EL (cell line): Measurements from ENCODE around the gene COL18A1.
A peak's percentile ranks its signal among the peaks of the same experiment; 100 is the strongest.

Source experiments
- DNase-seq: peaks from one replicate; pipeline ENCODE4 v3.0.0-alpha.2; 2016

The COL18A1 gene

GRCh38 chr21:45457161-45457831 is 52.3 kb downstream of the COL18A1 start:
- DNase-seq, result no peak

DNA sequence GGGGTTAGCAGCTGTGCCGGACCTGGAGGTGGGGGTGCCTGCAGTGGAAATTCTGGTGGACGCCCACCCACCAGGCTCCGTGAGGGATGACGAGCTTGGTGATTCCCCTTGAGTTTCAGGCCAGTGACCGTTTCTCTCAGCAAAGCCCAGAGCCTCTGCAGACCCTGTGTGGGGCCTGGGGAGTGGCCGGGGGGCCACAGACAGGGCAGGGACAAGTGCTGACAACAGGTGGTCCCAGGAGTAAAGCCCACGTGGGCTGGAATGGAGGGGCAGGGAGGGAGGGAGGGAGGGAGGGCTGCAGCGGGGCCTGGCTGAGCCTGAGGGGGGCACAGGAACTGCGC is 52.8 kb downstream of the COL18A1 start:
- no peak for DNase-seq

- DNase-seq, result no peak
Observed at GRCh38 chr21:45458281-45459170, 53.6 kb downstream of the COL18A1 start.

DNA sequence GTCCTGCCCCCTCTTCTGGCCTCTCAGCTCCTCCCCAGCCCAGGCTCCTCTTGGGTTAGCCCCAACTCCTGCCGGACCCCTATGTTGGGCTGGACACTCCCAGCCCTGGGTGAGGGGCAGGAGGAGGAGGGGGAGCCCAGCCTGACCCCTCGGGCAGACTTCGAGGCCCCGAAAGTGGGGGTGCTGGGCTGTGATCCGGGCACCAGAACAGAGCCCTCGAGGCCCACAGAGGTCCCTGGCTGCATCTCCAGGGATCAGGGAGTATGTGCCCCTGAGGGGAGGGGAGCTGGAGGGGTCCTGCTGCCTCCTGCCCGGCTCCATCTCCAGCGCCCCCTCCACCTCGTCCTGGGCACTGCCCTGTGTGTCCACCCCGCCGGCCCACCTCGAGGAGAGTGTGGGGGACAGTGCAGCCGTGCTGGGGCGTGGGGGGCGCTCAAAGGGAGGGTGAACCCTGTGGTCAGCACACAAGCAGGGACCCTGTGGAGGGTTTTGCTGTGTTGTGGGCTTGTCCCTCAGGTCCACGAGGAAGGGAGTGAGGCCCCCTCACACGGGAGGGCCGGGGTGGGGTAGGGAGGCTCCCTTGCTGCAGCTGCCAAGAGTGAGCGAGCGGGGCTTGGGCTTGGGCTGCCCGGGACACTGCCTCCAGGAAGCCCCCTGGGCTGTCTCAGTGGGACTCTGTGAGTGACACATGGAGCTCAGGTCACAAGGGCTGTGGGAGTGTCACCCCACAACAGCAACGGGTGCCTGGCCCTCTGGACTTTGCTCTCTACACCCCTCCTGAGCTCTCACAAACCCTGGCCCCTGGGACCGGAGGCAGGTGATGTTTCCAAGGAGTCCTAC is 54.4 kb downstream of the COL18A1 start:
- DNase-seq, result no peak

GRCh38 chr21:45460011-45460565 is 55.1 kb downstream of the COL18A1 start:
- DNase-seq, result peak; percentile 13

DNA sequence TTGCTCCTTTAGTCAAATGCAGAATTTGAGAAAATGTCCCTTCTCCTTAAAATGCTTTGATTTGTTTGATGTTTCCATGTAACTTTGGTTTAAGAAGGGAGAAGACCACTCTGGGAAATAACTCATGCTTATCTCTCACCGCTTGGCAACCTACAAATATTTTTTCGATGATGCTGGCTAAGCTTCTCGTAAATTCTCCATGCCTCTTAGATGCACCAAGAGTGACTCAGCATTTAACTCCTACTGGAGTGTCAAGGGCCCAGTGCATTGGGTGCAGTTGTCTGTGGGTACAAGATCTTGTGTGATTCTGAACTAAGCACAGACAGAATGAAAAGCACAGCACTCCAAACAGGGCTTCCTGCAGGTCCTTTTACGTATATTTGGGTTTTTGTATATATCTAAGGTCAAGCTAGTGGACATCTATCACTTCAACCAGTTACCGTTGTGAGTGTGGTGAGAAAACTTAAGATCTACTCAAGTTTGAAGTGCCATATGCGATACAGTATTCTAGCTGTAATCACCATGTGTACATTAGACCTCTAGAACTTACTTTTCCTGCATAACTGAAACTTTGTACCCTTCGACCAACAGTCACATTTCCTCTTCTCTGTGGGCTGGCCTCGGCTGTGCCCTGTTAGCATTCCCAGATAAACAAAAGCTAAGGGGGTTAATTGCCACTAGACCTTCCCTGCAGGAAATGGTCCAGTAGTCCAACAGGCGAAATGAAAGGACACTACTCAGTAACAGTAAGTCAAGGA is 55.8 kb downstream of the COL18A1 start:
- DNase-seq, result peak; percentile 92

GRCh38 chr21:45461369-45461750 is 56.4 kb downstream of the COL18A1 start:
- peak; percentile 23 for DNase-seq

DNA sequence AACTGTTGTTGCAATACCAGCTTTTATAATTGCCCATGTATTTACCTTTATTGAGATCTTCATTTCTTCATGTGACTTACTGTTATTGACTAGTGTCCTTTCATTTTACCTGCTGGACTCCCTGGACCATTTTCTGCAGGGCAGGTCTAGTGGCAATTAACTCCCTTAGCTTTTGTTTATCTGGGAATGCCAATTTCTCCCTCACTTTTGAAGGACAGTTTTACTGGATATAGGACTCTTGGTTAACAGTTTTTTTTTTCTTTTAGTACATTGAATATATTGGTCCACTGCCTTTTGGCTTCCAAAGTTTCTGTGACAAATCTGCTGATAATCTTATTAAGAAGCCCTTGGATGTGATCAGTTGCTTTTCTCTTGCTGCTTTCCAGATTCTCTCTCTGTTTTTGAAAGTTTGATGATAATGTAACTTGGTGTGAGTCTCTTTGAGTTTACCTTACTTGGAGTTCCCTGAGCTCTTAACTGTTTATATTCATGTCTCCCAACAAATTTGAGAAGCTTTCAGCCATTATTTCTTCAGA is 56.9 kb downstream of the COL18A1 start:
- DNase-seq, result no peak

GRCh38 chr21:45463871-45464270 is 58.9 kb downstream of the COL18A1 start:
- DNase-seq, result no peak

- no peak for DNase-seq
Observed at GRCh38 chr21:45464309-45464708, 59.3 kb downstream of the COL18A1 start.

DNA sequence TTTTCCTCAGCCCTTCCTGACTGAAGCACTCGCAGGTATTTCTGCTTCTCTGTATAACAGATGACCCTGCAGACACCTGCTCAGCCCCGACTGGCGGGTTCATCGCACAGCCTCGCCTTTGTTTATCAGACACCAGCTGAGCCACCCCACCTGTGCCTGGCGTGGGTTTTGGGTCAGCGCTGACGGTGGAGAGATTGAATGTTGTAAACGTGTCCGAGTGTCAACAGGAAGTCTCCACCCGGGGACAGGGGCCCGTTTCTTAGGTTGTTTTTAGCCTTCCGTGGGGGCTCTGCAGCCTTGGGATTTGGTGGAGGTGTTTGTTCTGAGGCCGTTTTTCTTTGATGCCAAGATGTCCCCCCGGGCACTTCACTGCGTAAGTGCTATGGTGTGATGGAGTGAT is 60.1 kb downstream of the COL18A1 start:
- DNase-seq, result no peak

GRCh38 chr21:45465611-45466329 is 60.8 kb downstream of the COL18A1 start:
- no peak for DNase-seq

DNA sequence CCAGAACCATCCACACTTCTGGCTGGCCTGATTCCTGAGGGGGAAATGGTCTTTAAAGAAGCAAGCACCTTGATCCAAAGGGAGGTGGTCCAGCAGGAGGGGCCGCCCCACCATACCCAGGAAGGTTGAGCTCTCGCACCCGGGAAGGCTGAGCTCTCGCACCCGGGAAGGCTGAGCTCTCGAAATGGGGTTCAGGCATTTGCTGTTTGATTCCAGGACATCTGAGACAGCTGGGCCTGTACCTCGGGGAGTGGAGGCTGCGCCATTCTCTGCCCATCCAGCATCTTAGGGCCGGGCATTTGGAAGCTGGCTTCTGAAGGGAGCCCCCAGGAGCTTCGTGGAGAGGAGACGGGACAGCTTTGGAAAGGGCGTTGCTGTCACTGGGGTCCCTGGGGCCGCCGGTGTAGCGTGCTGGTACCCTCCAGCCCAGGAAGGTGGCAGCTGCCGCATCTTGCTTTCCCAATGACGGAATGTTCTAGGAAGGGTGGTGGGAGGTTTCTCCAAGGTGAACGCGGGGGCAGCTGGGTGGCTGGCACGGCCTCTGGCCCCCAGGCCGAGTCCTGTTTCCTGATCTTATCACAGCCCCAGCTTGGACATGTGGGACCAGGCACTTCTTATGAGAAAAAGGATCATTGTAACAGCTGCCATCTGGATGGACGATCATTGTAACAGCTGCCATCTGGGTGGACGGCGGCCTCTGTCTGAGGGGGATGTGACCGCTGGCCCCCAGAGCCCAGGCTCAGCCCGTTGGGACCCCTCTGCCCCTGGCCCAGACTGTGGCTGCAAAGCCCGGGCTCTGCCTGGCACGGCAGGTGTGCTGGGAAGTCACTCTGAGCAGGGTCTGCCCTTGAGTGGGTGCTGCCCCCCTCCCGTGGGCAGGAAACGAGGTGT is 61.6 kb downstream of the COL18A1 start:
- no peak for DNase-seq

DNA sequence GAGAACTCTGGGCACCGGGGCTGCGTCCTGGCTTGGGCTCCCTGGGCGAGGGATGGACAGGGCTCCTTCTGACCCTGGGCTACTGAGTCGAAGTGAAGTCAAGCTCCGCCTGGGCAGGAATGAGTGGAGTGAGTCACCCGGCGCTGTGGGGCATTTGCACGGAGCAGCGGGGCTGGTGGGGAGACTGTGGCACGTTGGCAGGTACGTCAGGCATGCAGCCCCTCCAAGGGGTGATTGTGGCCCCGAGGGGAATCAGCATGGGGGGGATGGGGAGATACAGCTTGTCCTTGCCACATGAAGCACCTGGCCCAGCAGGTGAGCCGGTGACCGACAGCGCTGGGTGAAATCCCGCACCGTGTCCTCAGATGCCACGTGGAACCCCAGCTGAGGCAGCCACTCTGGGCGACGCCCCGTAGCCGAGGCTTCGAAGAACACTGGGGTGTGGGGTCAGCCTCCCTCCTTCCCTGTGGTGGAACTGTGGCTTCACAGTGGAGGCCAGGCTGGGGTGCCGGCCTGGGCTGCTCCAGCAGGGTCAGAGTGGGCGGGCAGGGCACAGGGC is 62.3 kb downstream of the COL18A1 start:
- DNase-seq, result peak; percentile 68

GRCh38 chr21:45468051-45468970 is 63.3 kb downstream of the COL18A1 start:
- no peak for DNase-seq

DNA sequence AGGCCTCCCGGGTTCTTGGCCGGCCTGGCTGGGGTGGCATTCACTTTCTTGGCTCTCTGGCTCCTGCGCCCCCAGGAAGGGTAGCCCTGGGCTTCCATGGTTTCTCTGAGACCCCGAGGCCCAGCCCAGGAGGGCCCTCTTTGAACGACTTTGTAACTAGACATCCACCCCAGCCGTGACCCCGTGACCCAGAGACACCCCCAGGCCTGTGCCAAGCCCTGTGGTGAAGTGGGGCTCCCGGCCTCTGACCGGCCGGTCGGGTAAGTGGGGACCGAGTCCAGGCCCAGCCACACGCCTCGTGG is 64.0 kb downstream of the COL18A1 start:
- no peak for DNase-seq

DNA sequence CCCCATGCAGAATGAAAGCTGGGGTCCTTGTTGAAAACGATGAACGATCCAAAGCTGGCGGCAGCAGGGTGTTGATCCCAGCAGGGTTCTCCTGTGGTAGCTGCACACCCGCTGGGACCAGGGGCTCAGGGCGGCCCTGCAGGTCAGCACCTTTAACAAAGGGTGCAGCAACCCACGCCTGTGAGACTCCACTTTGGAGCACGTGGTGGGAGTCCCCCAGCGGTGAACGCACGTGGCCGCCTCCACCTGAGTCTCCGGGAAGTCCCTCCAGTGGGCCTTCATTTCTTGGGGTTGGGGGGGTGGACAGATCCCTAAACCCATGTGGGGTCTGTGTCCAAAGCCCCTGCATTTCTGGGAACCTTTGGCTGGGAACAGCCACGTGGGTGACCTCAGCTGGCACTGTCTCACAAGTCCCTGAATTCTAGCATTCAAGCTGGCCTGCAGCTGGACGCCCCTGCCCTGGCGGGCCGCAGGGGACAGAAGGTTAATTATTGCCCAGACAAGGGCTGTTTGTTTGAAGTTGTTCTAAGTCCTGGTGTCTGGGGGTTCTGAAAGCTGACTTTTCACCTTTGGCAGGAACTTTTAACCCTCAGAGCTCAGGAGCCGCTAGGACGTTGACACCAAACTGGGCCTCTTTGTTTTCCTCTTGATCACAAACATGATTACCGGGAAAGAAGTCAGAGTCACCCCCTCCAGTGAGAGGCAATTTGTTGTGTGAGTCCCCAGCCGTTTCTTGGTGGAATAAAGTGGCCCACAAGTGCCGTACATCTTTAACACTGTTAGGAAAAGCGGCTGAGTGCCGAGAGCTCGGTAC is 64.5 kb downstream of the COL18A1 start:
- no peak for DNase-seq

- peak; percentile 37 for DNase-seq
Observed at GRCh38 chr21:45470087-45470515, 65.1 kb downstream of the COL18A1 start.
